Measurements from ENCODE around the gene FDCSP. TPM values are rescaled to one million over a fixed set of nuclear protein-coding genes. Genes with fewer than 3 reads are reported as not detected.
"Not testable (repeated sequence)": the region's sequence is repeated elsewhere in the genome, so short reads cannot be mapped to it uniquely, and the experiment has no call there.

Gene FDCSP
- total and polyA plus RNA-seq, 2 of the 8 experiments (the other 6 are each of a cell fraction or from before 2014, with no cell fraction given): not detected

DNA sequence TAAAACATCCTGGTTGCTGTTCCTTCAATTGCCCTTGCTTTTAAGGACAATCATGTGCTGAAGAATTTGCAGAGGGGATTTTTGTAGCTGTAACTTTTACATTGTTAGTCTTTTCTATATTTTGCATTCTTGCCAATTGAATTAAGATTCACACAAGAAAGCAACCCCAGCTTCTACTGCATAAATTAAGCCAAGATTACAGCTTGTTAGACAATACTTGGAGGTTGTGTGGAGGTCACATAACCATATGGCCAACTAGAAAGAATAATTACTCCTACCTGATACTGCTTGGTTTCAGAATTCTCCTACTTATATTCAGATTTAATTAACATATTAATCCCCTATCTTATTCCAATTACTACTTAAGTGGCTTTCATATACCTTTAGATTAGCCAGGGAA is 4.1 kb upstream of the FDCSP start:
- H3K27ac ChIP-seq (ENCODE audit: low read depth, low read length); DNase-seq (ENCODE audit: low read depth in 1 of 2, low spot score in 2 of 2); H2BK12ac ChIP-seq (ENCODE audit: low read depth, low read length); H2BK5ac ChIP-seq (ENCODE audit: low read depth, low read length); H3K4me3 ChIP-seq (ENCODE audit: extremely low read depth in 1 of 4, insufficient read depth in 2 of 4, low read depth in 3 of 4, low read length in 4 of 4); H4K91ac ChIP-seq (replicated peaks; ENCODE audit: insufficient read length, low read length); H3K27me3 ChIP-seq (replicated peaks in 1 of 4; ENCODE audit: control insufficient read depth in 3 of 4, extremely low read depth in 1 of 4, insufficient read depth in 3 of 4, low read length in 3 of 4); H3K79me1 ChIP-seq (ENCODE audit: low read depth, low read length); H3K4me1 ChIP-seq (replicated peaks in 1 of 4; ENCODE audit: control insufficient read depth in 3 of 4, insufficient read depth in 4 of 4, low read length in 3 of 4); H3K9ac ChIP-seq (replicated peaks in 1 of 4; ENCODE audit: extremely low read depth in 1 of 4, low read depth in 3 of 4, low read length in 3 of 4); H4K8ac ChIP-seq (ENCODE audit: extremely low read depth, insufficient read depth, low read length); H3K56ac ChIP-seq (replicated peaks; ENCODE audit: insufficient read length, low read depth, low read length); H2BK15ac ChIP-seq (ENCODE audit: low read length); H4K5ac ChIP-seq (ENCODE audit: insufficient read length, low read depth, low read length); H2BK20ac ChIP-seq (ENCODE audit: low read length); H2AFZ ChIP-seq (ENCODE audit: low read length); H3K9me3 ChIP-seq (ENCODE audit: insufficient read depth in 2 of 2, low read depth in 1 of 2, low read length in 1 of 2); POLR2A ChIA-PET (ENCODE audit: partially characterized antibody); H3K4me2 ChIP-seq (ENCODE audit: insufficient read depth in 1 of 2, low read depth in 2 of 2, low read length in 2 of 2); H2BK120ac ChIP-seq (replicated peaks; ENCODE audit: low read depth, low read length); H3K79me2 ChIP-seq (ENCODE audit: control insufficient read depth in 1 of 2, insufficient read depth in 2 of 2, low read length in 2 of 2); H4K20me1 ChIP-seq (replicated peaks in 1 of 2; ENCODE audit: control insufficient read depth in 1 of 2, insufficient read depth in 2 of 2, low read length in 2 of 2); H3K23me2 ChIP-seq (ENCODE audit: low read depth, low read length); H2AK5ac ChIP-seq (ENCODE audit: low read depth, low read length); H3K18ac ChIP-seq (ENCODE audit: extremely low read depth, low read length); FAIRE-seq; H3K4ac ChIP-seq (replicated peaks; ENCODE audit: insufficient read length, low read depth, low read length); CTCF ChIA-PET (ENCODE audit: partially characterized antibody); H3K36me3 ChIP-seq (ENCODE audit: control insufficient read depth in 2 of 4, insufficient read depth in 4 of 4, low read length in 3 of 4); H3K23ac ChIP-seq (ENCODE audit: insufficient read length); H3K14ac ChIP-seq (ENCODE audit: insufficient read length): not testable (repeated sequence)
